Spleen (tissue), 11 donors: Measurements from ENCODE around the gene TLR9. TPM values are rescaled to one million over a fixed set of nuclear protein-coding genes. Genes with fewer than 3 reads are reported as not detected.

Experiments used
- DNase-seq: peaks from one replicate; pipeline ENCODE4 v3.0.0-alpha.2; 2020
- H3K27ac ChIP-seq, 8 donors: fragments of 200-600 bp; sonication (generic) in 7 of 8; 1 replicate in 4 of 8; 2 replicates in 4 of 8; pipeline versions ENCODE4 v1.5.0 to v1.8.0; 2016 to 2021; ENCODE audit warnings: inconsistent platforms in 4 of 8, mild to moderate bottlenecking in 4 of 8, moderate library complexity in 1 of 8
- H3K27me3 ChIP-seq, 7 donors: fragments of 200-600 bp; sonication (generic) in 6 of 7; replicated peaks in 1 of 7; 1 replicate in 4 of 7; 2 replicates in 3 of 7; pipeline versions ENCODE4 v1.5.0 to v1.8.0; 2016 to 2021; ENCODE audit warnings: inconsistent platforms in 3 of 7, mild to moderate bottlenecking in 1 of 7
- H3K36me3 ChIP-seq, 6 donors: fragments of 200-600 bp; sonication (generic) in 5 of 6; 1 replicate in 4 of 6; 2 replicates in 2 of 6; pipeline versions ENCODE4 v1.5.0 to v1.8.0; 2016 to 2021; ENCODE audit warnings: inconsistent platforms in 2 of 6
- H3K4me1 ChIP-seq, 6 donors: fragments of 200-600 bp; sonication (generic) in 5 of 6; 1 replicate in 3 of 6; 2 replicates in 3 of 6; pipeline versions ENCODE4 v1.5.0 to v1.8.0; 2016 to 2021; ENCODE audit warnings: inconsistent platforms in 3 of 6
- H3K4me3 ChIP-seq, 8 donors: fragments of 200-600 bp; sonication (generic) in 7 of 8; 1 replicate in 4 of 8; 2 replicates in 4 of 8; pipeline versions ENCODE4 v1.5.0 to v1.8.0; 2016 to 2021; ENCODE audit warnings: inconsistent platforms in 4 of 8, mild to moderate bottlenecking in 4 of 8, moderate library complexity in 2 of 8
- H3K9me3 ChIP-seq, 8 donors: fragments of 200-600 bp; sonication (generic) in 7 of 8; 1 replicate in 4 of 8; 2 replicates in 4 of 8; pipeline versions ENCODE4 v1.5.0 to v1.8.0; 2016 to 2021; ENCODE audit warnings: inconsistent platforms in 4 of 8
- CTCF ChIP-seq, 11 experiments: fragments of 200-600 bp in 7 of 11; fragments of 450-650 bp in 4 of 11; sonication (generic) in 4 of 11; IDR thresholded peaks in 8 of 11; conservative IDR thresholded peaks in 3 of 11; 1 replicate in 7 of 11; 2 replicates in 4 of 11; pipeline versions ENCODE4 v1.4.0 to v1.8.0; 2016 to 2021; ENCODE audit warnings: antibody characterized with exemption in 11 of 11, inconsistent platforms in 4 of 11, mild to moderate bottlenecking in 1 of 11
- POLR2A ChIP-seq, 3 donors: fragments of 450-650 bp; IDR thresholded peaks; one replicate each; pipeline ENCODE4 v1.5.1; 2017; ENCODE audit warnings: antibody characterized with exemption in 3 of 3, mild to moderate bottlenecking in 1 of 3
- POLR2AphosphoS5 ChIP-seq, 3 donors: sonication (generic); formaldehyde crosslinking; IDR thresholded peaks; one replicate each; pipeline ENCODE4 v1.5.1; 2017; ENCODE audit warnings: antibody characterized with exemption in 3 of 3
- WGBS, 5 donors: extraction: QIAGEN DNeasy Blood & Tissue Kit in 3 of 5; methylation state at CpG; one replicate each; pipeline versions ENCODE4 v1.1.5 to v1.1.7; 2013 to 2018; 5-methylcytosine and 5-hydroxymethylcytosine counted together
- intact Hi-C: fragments of 100-400 bp; cut with DNase I; formaldehyde crosslinking; loops from one replicate; pipeline ENCODE4 v1.15.0; 2023; ENCODE audit warnings: low total_unique reads
- polyA plus RNA-seq, 3 donors: library from polyadenylated mRNA; stranded (reverse); fragments of 200-250 nt; gene quantifications; one replicate each; pipeline ENCODE4 v1.2.1, GENCODE V29; 2013
- total RNA-seq, 7 donors: library from RNA; depleted of rRNA in 3 of 7; stranded (reverse); fragments of >200 nt in 3 of 7; fragmentation: NEBNext Ultra II Directional in 4 of 7; extraction: Animal tissue kit (Norgen Biotek cat#: 25700) in 4 of 7; gene quantifications; one replicate each; pipeline versions ENCODE4 v1.1.0 to v1.2.1, GENCODE V29; 2016 to 2021
- donor health status: healthy with polysubstance abuse.
- donor health status: DM: no; HTN: no; CAD: no; lungs with moderate emphysema.
- donor health status: DM: no; HTN: no; CAD: no.
- donor health status: Bipolar disorder and iron deficiency.
- donor health status: healthy.
- donor health status: DM: no; HTN: no; CAD: no.
- donor health status: DM: yes; HTN: yes; CAD: no.

TLR9 gene
- total and polyA plus RNA-seq, 10 donors, result 0.55 to 7.7 (median 3.8) TPM; not detected in 1

GRCh38 chr3:52217409-52217805 lies 8.0 kb downstream of the TLR9 start:
- Histone ChIP-seq H3K4me1 (peaks cover 44 to 66% (median 64%) of the 10 kb centered on the region in 6 donors), H3K27me3 (no peaks in the 10 kb centered on the region), H3K4me3 (peak overlapping the region in 1 of 8 donors; percentile 6), H3K36me3 (peaks cover 0 to 68% (median 32%) of the 10 kb centered on the region in 6 donors), H3K9me3 (no peaks in the 10 kb centered on the region), H3K27ac (peak overlapping the region in 7 of 8 donors; percentile 19 to 73 (median 55))
- no peak for TF ChIP-seq POLR2AphosphoS5 (IDR thresholded peaks at IDR 0.05)
- TF ChIP-seq CTCF (IDR thresholded peaks at IDR 0.05 in 8 of 11, conservative IDR thresholded peaks at IDR 0.05 in 3 of 11), result no peak
- TF ChIP-seq POLR2A (IDR thresholded peaks at IDR 0.05), result no peak
- peak; percentile 38 for DNase-seq
- intact Hi-C loops, result no loop called here
- WGBS, 5 donors, result 45 to 57% (median 50%) methylated on average over 10 of the region's 10 CpGs

- peak; percentile 78 for DNase-seq
- TF ChIP-seq POLR2A (IDR thresholded peaks at IDR 0.05) (no peak), POLR2AphosphoS5 (IDR thresholded peaks at IDR 0.05) (peak in 2 of 3 donors; percentile 49 to 55)
- Histone ChIP-seq H3K36me3 (peaks cover 0 to 68% (median 38%) of the 10 kb centered on the region in 6 donors), H3K4me1 (peaks cover 38 to 60% (median 58%) of the 10 kb centered on the region in 6 donors), H3K4me3 (peak overlapping the region in 1 of 8 donors; percentile 6), H3K27ac (peak overlapping the region in 7 of 8 donors; percentile 19 to 73 (median 55)), H3K9me3 (no peaks in the 10 kb centered on the region), H3K27me3 (no peaks in the 10 kb centered on the region)
- 32 to 40% (median 37%) methylated on average over 13 of the region's 13 CpGs for WGBS, 5 donors
- intact Hi-C loops, result no loop called here
These were observed 8.6 kb downstream of the TLR9 start for GRCh38 chr3:52216585-52217408.

- intact Hi-C loops, result no loop called here
- no peak overlapping the region for H3K4me3 ChIP-seq
- H3K27me3 ChIP-seq, result no peaks in the 10 kb centered on the region
- peaks cover 0 to 71% (median 53%) of the 10 kb centered on the region in 6 donors for H3K36me3 ChIP-seq
- TF ChIP-seq POLR2AphosphoS5 (IDR thresholded peaks at IDR 0.05), result no peak
- no peak for TF ChIP-seq POLR2A (IDR thresholded peaks at IDR 0.05)
- no peak for TF ChIP-seq CTCF (IDR thresholded peaks at IDR 0.05 in 8 of 11, conservative IDR thresholded peaks at IDR 0.05 in 3 of 11)
- peaks cover 24 to 55% (median 44%) of the 10 kb centered on the region in 6 donors for H3K4me1 ChIP-seq
- no peak overlapping the region for H3K27ac ChIP-seq
- 91 to 98% (median 94%) methylated on average over 7 of the region's 7 CpGs for WGBS, 5 donors
- no peaks in the 10 kb centered on the region for H3K9me3 ChIP-seq
- DNase-seq, result peak; percentile 43
These were observed 10.1 kb downstream of the TLR9 start for GRCh38 chr3:52215351-52215750.

- TF ChIP-seq POLR2A (IDR thresholded peaks at IDR 0.05) (no peak), POLR2AphosphoS5 (IDR thresholded peaks at IDR 0.05) (no peak), CTCF (IDR thresholded peaks at IDR 0.05 in 8 of 11, conservative IDR thresholded peaks at IDR 0.05 in 3 of 11) (no peak)
- Histone ChIP-seq H3K27ac (no peak overlapping the region), H3K4me3 (no peak overlapping the region), H3K4me1 (peaks cover 23 to 49% (median 33%) of the 10 kb centered on the region in 6 donors), H3K9me3 (no peaks in the 10 kb centered on the region), H3K27me3 (no peaks in the 10 kb centered on the region), H3K36me3 (peaks cover 0 to 80% (median 67%) of the 10 kb centered on the region in 6 donors)
- intact Hi-C loops, result no loop called here
- no peak for DNase-seq
These were observed 11.5 kb downstream of the TLR9 start for GRCh38 chr3:52213901-52214300.
